Measurements from ENCODE around the gene OVAAL.
A peak's percentile ranks its signal among the peaks of the same experiment; 100 is the strongest.

OVAAL gene

DNA sequence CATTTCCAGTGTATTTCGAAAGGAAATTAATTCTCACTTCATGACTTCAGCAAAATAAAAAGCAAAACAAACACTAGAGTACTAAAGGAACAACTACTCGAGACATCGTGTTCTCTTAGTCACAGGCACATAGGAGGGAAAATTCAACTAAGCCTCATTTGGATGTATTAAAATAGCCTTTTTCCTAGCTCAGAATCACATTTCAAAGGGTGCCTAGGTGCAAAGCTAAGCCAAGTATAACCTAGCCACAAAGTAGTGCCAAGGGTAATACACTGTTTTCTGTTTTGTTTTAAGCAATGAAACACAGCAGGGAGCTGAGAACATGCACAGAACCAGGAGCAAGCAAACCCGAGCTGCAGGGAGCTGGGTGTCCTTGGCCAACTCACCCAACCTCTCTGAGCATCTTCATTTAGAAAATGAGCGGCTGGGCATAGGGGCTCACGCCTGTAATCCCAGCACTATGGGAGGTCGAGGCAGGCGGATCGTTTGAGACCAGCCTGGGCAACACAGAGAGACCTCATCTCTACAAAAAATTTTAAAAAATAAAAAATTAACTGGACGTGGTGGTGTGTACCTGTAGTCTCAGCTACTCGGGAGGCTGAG, 29.8 kb upstream of the OVAAL start:
- TF ChIP-seq, protein P1, sequence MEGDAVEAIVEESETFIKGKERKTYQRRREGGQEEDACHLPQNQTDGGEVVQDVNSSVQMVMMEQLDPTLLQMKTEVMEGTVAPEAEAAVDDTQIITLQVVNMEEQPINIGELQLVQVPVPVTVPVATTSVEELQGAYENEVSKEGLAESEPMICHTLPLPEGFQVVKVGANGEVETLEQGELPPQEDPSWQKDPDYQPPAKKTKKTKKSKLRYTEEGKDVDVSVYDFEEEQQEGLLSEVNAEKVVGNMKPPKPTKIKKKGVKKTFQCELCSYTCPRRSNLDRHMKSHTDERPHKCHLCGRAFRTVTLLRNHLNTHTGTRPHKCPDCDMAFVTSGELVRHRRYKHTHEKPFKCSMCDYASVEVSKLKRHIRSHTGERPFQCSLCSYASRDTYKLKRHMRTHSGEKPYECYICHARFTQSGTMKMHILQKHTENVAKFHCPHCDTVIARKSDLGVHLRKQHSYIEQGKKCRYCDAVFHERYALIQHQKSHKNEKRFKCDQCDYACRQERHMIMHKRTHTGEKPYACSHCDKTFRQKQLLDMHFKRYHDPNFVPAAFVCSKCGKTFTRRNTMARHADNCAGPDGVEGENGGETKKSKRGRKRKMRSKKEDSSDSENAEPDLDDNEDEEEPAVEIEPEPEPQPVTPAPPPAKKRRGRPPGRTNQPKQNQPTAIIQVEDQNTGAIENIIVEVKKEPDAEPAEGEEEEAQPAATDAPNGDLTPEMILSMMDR (IDR thresholded peaks at IDR 0.05; ENCODE audit: insufficient read depth, low read depth, low read length, missing control alignments), result no peak
- H3K4me3 ChIP-seq (ENCODE audit: low read depth, low read length), result no peak overlapping the region
- no peak for DNase-seq (ENCODE audit: low read depth)

DNA sequence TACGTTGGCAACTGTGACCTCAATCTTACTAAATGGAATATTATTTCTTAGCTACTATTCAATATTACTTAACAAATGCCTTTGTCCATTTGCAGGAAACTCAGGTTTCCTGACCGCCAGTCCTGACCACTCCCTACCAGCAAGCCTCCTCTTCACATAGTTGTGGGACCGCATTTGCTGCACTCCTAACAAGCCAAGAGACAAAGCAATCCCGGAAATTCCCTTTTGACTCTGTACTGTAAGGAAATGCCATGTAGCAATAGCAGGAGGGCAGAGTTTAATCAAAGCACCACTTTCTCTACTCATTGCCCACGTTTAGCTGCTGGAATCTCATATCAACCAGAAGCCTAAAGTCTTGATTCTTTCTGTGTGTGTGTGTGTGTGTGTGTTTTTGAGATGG, 28.3 kb upstream of the OVAAL start:
- TF ChIP-seq, protein P1 (IDR thresholded peaks at IDR 0.05; ENCODE audit: insufficient read depth, low read depth, low read length, missing control alignments), result no peak
- DNase-seq (ENCODE audit: low read depth), result no peak
- no peak overlapping the region for H3K4me3 ChIP-seq (ENCODE audit: low read depth, low read length)

DNA sequence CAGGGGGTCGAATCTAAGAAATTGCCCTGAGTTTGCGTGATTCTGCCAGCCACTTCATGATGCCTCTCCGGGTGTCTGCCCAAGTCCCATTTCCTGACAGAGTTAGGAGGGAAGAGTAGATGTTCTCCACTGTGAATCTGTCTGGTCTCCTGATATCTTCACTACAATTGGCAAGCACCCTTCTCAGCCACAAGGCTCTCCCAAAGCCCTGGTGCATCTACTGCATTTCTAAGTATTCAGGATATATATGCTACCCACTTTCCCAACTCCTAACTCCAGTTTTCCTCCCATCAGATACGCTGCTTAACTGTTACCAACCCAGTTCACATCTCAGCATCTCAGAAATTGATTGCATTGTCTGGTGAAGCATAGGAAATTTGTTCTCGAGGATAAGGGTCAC, 25.9 kb upstream of the OVAAL start:
- H3K4me3 ChIP-seq (ENCODE audit: low read depth, low read length), result no peak overlapping the region
- TF ChIP-seq, protein P1 (IDR thresholded peaks at IDR 0.05; ENCODE audit: insufficient read depth, low read depth, low read length, missing control alignments), result no peak
- DNase-seq (ENCODE audit: low read depth), result no peak

DNA sequence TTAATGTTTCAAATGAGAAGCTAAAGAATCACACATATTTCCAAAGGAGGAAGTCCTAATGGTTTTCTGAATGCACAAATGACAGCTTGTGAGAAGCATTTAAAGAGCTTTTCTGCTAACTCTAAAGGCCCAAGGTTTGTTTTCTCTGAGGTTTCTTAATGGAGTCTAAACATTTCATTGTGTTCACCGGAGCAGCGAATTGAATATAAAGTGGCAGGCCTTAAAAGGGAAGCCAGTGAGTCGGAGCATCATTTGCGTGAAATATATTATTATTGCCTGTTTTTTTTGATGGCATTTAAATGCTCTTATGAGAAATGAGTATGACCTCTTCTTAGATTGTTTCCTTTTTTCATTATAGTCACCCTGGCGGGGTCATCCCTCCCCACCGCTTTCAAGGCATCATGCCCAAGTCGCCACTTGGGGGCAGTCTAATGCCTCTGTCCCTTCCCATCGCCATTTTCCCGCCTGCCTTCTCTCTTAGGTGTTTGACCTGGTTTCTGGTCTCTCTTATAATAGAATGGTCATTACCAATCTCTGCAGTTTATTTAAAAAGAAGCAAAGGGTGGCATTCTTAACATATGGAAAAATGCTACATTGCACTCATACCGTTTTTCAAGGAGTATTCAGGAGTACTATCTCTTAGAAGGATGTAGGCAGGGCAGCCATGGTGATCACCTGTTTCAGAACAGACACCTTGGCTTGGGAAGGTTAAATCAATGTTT, 25.3 kb upstream of the OVAAL start:
- TF ChIP-seq, protein P1 (IDR thresholded peaks at IDR 0.05; ENCODE audit: insufficient read depth, low read depth, low read length, missing control alignments), result peak; percentile 79
- peak; percentile 72 for DNase-seq (ENCODE audit: low read depth)
- H3K4me3 ChIP-seq (ENCODE audit: low read depth, low read length), result no peak overlapping the region

DNA sequence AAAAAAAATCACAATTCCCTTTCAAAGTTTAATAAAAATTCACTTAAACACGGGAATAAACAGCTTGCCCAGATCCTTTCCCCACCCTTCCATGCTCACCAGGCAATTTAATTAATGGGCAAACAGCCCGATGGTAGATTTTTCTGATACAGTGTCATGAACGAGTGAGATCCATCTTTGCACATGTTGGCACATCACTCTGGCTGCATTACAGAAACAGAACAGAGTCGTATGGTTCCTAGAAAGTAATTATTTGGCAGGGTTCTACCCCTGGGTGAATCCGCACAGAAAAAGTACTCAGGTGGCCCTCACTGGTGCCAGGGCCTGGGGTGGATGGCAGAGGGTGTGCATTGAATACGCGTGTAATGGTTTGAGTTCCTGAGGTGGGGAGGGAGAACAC, 24.6 kb upstream of the OVAAL start:
- no peak overlapping the region for H3K4me3 ChIP-seq (ENCODE audit: low read depth, low read length)
- DNase-seq (ENCODE audit: low read depth), result no peak
- TF ChIP-seq, protein P1 (IDR thresholded peaks at IDR 0.05; ENCODE audit: insufficient read depth, low read depth, low read length, missing control alignments), result no peak

DNA sequence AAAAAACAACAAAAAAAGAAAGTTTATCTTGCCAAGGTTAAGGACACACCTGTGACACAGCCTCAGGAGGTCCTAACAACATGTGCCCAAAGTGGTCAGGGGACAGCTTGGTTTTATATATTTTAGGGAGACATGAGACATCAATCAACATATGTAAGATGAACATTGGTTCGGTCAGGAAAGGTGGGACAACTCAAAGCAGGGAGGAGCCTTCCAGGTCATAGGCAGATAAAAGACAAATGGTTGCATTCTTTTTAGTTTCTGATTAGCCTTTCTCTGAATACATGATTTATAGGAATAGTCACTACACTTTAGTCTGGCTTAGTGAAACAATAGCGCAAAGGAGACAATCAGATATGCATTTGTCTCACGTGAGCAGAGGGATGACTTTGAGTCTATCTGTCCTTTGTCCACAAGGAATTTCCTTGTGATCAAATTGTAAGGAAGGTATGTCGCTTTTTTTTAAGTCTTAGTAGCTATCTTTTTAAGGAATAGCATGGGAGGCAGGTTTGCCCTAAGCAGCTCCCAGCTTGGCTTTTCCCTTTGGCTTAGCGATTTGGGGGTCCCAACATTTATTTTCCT, 23.3 kb upstream of the OVAAL start:
- no peak overlapping the region for H3K4me3 ChIP-seq (ENCODE audit: low read depth, low read length)
- TF ChIP-seq, protein P1 (IDR thresholded peaks at IDR 0.05; ENCODE audit: insufficient read depth, low read depth, low read length, missing control alignments), result no peak
- DNase-seq (ENCODE audit: low read depth), result no peak
